Stimulated activated CD8-positive, alpha-beta memory T cell treated with anti-CD3 and anti-CD28 coated beads, Interleukin-15, amount 100 ng/mL, for 24 hours (primary cell): ENCODE measurements around the gene ACTR8.
A peak's percentile ranks its signal among the peaks of the same experiment; 100 is the strongest.
"Not testable (repeated sequence)": the region's sequence is repeated elsewhere in the genome, so short reads cannot be mapped to it uniquely, and the experiment has no call there.

ENCODE experiments used
- DNase-seq: peaks from one replicate; pipeline ENCODE4 v3.0.0-alpha.2; 2020; ENCODE audit warnings: low read depth

ACTR8 gene

GRCh38 chr3:53881691-53882593 is at the start of gene ACTR8:
Gene ACTR8, minus strand, starts transcription at chr3:53882152. Its CDS starts 51 bp downstream, at chr3:53882101.
- peak; percentile 64 for DNase-seq

- not testable (repeated sequence) for DNase-seq
These were observed 45.4 kb upstream of the ACTR8 start for GRCh38 chr3:53927208-53927872.

- DNase-seq = no peak
These were observed 39.3 kb upstream of the ACTR8 start for GRCh38 chr3:53921296-53921695.

GRCh38 chr3:53919741-53920140 is 37.8 kb upstream of the ACTR8 start:
- no peak for DNase-seq

- DNase-seq = no peak
These were observed 31.4 kb upstream of the ACTR8 start for GRCh38 chr3:53913401-53913800.

- no peak for DNase-seq
These were observed 20.8 kb upstream of the ACTR8 start for GRCh38 chr3:53902711-53903110.

GRCh38 chr3:53902067-53902466 is 20.1 kb upstream of the ACTR8 start:
- DNase-seq = no peak

- no peak for DNase-seq
These were observed 18.8 kb upstream of the ACTR8 start for GRCh38 chr3:53900666-53901331.

GRCh38 chr3:53899750-53900149 is 17.8 kb upstream of the ACTR8 start:
- no peak for DNase-seq

- no peak for DNase-seq
These were observed 10.3 kb upstream of the ACTR8 start for GRCh38 chr3:53892286-53892637.

GRCh38 chr3:53891497-53892285 is 9.7 kb upstream of the ACTR8 start, which contains the start of gene SELENOK:
Gene SELENOK, minus strand, starts transcription at chr3:53891859.
- DNase-seq = peak; percentile 91

DNA sequence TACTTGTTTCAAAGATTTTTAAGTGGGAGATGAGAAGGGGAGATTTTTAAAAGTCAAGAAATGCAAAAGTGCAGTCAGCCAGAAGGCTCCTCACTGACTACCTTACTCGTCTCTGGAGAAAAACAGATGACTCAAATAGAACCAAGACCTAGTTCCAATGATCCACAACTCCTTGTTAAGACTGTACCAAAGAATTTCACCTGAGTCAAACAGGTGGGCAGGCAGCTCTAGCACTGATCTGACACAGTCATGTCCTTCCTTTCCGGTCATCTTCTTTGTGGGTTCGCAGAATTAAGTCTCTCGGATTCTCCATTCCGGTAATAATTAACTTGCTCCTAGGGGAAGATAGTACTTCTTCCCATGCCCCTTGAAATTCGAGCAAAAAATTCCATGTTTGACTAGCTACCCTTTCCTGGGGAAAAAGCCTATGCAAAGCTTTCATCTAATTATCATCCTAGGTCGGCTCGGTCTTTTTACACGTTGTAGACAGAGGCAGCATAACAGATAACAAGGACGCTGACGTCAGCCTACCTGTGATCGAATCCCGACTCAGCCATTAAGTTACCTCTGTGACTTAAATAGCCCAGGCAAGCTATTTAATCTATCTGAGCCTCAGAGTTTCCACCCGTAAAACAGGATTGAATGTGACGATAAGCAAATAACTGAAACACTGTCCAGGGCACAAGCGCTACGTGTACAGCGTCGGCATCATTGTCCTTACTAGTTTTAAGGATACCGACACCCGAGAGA is 8.9 kb upstream of the ACTR8 start:
- no peak for DNase-seq

DNA sequence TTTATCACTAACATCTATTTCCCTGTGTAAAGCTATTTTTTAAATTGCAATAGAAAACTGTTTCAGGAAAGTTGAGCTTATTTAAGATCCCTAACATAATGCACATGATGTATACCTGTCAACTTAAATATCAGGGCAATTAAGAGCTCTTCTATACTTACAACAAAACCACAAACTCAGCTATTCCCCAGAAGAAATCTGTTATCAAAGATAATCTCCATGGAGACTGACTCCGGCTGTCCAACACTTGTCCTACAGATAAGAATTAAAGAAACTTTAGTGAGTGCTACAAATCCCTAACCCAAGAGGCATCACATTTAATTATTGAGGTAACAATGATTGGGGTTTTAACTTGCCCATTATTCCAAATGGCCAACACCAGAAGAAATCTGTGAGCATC is 6.3 kb upstream of the ACTR8 start:
- DNase-seq = no peak

DNA sequence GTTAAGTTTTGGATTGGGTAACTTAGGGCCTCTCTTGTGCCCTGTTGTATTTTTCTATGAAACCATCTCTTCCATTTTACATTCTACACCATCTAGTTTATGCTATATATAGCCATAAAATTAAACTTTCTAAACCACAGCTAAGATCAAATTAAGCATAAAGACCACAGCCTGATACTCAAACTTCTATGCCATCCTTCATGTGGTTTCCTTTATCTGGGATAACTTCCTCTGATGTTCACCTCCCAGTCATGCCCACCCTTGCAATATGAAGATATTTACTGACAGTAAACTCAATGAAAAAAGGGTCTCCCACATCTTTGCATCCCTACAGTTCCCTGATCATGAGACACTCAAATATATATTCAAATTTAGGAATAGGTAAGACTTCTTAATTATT is 5.5 kb upstream of the ACTR8 start:
- no peak for DNase-seq

- no peak for DNase-seq
These were observed 3.3 kb upstream of the ACTR8 start for GRCh38 chr3:53885239-53885638.

DNA sequence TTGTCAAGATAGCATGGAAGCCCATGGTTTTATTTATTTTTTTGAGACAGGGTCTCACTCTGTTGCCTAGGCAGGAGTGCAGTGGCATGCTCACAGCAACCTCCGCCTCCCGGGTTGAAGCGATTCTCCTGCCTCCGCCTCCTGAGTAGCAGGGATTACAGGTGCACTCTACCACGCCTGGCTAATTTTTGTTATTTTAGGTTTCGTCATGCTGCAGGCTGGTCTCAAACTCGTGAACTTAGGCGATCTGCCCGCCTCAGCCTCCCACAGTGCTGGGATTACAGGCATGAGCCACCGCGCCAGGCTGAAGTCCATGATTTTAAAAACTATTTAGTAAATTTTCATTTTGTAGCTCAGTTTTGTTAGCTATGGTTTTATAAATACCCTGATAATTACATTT is 2.7 kb upstream of the ACTR8 start:
- DNase-seq = no peak

DNA sequence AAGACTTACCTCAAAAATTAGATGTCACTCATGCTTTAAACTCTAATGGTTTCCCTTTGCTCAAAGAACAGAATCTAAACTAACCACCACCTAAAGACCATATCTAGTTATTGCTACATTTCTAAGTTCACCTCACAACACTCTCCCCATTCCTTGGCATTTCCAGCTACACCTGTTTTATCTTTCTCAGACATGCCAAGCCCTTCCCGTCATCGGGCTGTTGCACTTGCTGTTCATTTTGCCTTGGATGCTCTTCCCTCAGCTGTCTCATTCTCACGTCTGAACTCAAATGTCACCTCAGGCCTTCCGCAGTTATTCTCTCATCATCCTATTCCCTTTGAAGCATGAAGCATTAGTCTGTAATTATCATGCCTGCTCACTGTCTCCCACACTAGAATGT is 1.1 kb upstream of the ACTR8 start:
- no peak for DNase-seq

GRCh38 chr3:53880396-53881345 is 1.3 kb downstream of the ACTR8 start:
- no peak for DNase-seq

DNA sequence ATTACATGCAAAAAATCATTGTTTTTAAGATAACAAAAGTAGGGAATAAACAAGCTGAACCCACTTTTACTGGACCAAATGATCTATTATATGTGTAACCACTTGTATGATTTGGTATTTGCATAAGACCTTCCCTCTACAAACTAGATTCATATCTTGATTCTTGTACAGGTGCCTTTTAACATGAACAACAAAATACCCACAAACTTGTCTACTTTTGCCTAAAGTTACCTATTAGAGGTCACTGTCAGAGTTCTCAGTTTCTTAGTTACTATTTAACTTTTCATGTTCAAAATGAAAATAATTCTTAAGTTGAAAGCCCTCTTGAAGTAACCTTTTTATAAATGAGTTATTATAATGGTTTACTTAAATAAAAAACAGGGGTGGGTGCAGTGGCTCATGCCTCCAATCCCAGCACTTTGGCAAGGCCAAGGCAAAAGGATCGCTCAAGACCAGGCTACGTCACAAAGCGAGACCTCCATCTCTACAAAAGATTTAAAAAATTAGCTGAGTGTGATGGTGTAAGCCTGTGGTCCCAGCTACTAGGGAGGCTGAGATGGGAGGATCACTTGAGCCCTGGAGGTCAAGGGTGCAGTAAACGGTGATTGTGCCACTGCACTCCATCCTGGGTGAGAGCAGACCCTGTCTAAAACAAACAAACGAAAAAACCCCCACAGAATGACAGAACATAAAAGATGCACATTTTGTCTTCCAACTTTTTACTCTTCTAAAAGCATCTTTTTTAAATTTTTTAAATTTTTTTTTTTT is 16.0 kb downstream of the ACTR8 start:
- DNase-seq = no peak
